Measurements from ENCODE around the gene RP9.

RP9 gene

GRCh38 chr7:33079763-33080690, 29.2 kb downstream of the RP9 start:
- no peak for TF ChIP-seq ZNF555 (tag by site-specific recombination; conservative IDR thresholded peaks at IDR 0.05)
- no peak for TF ChIP-seq ZNF37A (tag by site-specific recombination; IDR thresholded peaks at IDR 0.05)
- no peak for TF ChIP-seq ZNF26 (tag by site-specific recombination; IDR thresholded peaks at IDR 0.05)
- no peak for TF ChIP-seq ZNF302 (tag by site-specific recombination; IDR thresholded peaks at IDR 0.05; ENCODE audit: low read depth)
- TF ChIP-seq ZBTB48 (tag by site-specific recombination; IDR thresholded peaks at IDR 0.05) = no peak
- no peak for TF ChIP-seq BCL11B (tag by site-specific recombination; IDR thresholded peaks at IDR 0.05; ENCODE audit: low read depth)
- Histone ChIP-seq H3K36me3 (ENCODE audit: control insufficient read depth in 2 of 2, insufficient read depth in 1 of 2, low read length in 2 of 2) (no peaks in the 10 kb centered on the region), H3K9me3 (ENCODE audit: control insufficient read depth, insufficient read depth, low read depth, low read length) (no peaks in the 10 kb centered on the region), H3K4me3 (ENCODE audit: low read depth, low read length) (no peak overlapping the region), H3K27ac (ENCODE audit: extremely low read depth, low read depth, low read length) (no peak overlapping the region), H3K4me1 (ENCODE audit: control insufficient read depth, insufficient read depth, low read length) (no peaks in the 10 kb centered on the region)
- ChIA-PET CTCF (interaction anchor here (1.3 kb wide), 1 partner anchor 27 kb away, joined by 3 read pairs; no protein-coding TSS in a partner anchor), POLR2A (no interaction called here)

DNA sequence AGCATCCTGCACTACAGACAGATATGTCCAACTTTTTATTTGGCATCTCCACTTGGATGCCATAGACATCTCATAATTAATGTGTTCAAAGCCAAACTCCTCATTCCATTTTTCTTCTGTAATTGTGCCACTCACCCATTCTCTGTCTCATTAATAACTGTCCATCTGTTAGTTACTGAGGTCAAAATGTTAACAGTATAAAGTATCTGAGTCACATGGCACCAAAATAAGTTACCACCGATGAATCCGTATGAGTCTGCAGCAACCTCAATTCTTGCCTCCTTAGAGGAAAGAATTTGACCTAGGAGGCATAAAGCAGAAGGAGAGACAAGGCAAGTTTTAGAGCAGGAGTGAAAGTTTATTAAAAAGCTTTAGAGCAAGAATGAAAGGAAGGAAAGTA, 30.1 kb downstream of the RP9 start:
- H3K27ac ChIP-seq (ENCODE audit: extremely low read depth, low read depth, low read length) = no peak overlapping the region
- H3K4me3 ChIP-seq (ENCODE audit: low read depth, low read length) = no peak overlapping the region
- H3K36me3 ChIP-seq (ENCODE audit: control insufficient read depth in 2 of 2, insufficient read depth in 1 of 2, low read length in 2 of 2) = no peaks in the 10 kb centered on the region
- H3K9me3 ChIP-seq (ENCODE audit: control insufficient read depth, insufficient read depth, low read depth, low read length) = no peaks in the 10 kb centered on the region
- POLR2A ChIA-PET = no interaction called here
- H3K4me1 ChIP-seq (ENCODE audit: control insufficient read depth, insufficient read depth, low read length) = no peaks in the 10 kb centered on the region
- CTCF ChIA-PET = interaction anchor here (1.3 kb wide), 1 partner anchor 28 kb away, joined by 3 read pairs; no protein-coding TSS in a partner anchor
- TF ChIP-seq FEZF1 (tag by site-specific recombination; IDR thresholded peaks at IDR 0.05) (no peak), ZNF837 (tag by site-specific recombination; IDR thresholded peaks at IDR 0.05) (no peak), ZNF791 (tag by site-specific recombination; IDR thresholded peaks at IDR 0.05) (no peak), ZNF623 (tag by site-specific recombination; IDR thresholded peaks at IDR 0.05) (no peak), ZNF2 (tag by site-specific recombination; IDR thresholded peaks at IDR 0.05) (no peak), ZSCAN5A (tag by site-specific recombination; IDR thresholded peaks at IDR 0.05) (no peak), ZNF292 (tag by site-specific recombination; IDR thresholded peaks at IDR 0.05; ENCODE audit: borderline replicate concordance, low read depth) (no peak), ZNF660 (tag by site-specific recombination; IDR thresholded peaks at IDR 0.05) (no peak), ZNF114 (tag by site-specific recombination; IDR thresholded peaks at IDR 0.05) (no peak), EGR2 (tag by site-specific recombination; IDR thresholded peaks at IDR 0.05; ENCODE audit: low read depth) (no peak), ZBTB17 (tag by site-specific recombination; IDR thresholded peaks at IDR 0.05) (no peak), ZNF311 (tag by site-specific recombination; IDR thresholded peaks at IDR 0.05; ENCODE audit: borderline replicate concordance) (no peak), SALL2 (tag by site-specific recombination; IDR thresholded peaks at IDR 0.05; ENCODE audit: borderline replicate concordance) (no peak), ZNF404 (tag by site-specific recombination; IDR thresholded peaks at IDR 0.05) (no peak)

DNA sequence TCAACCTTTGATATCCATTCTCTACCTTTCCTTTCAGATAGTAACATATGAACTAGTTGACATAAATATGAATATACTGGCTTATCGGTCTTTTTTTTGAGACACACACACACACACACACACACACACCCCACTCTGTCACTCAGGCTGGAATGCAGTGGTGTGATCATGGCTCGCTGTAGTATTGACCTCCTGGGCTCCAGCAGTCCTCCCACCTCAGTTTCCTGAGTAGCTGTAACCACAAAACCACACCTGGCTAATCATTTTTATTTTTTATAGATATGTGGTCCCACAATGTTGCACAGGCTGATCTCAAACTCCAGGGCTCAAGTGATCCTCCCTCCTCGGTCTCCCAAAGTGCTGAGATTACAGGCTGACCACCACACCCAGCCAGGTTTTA, 32.5 kb downstream of the RP9 start:
- H3K27ac ChIP-seq (ENCODE audit: extremely low read depth, low read depth, low read length) = no peak overlapping the region
- H3K4me1 ChIP-seq (ENCODE audit: control insufficient read depth, insufficient read depth, low read length) = no peaks in the 10 kb centered on the region
- H3K4me3 ChIP-seq (ENCODE audit: low read depth, low read length) = no peak overlapping the region
- POLR2A ChIA-PET = no interaction called here
- H3K36me3 ChIP-seq (ENCODE audit: control insufficient read depth in 2 of 2, insufficient read depth in 1 of 2, low read length in 2 of 2) = no peaks in the 10 kb centered on the region
- CTCF ChIA-PET = no interaction called here
- H3K9me3 ChIP-seq (ENCODE audit: control insufficient read depth, insufficient read depth, low read depth, low read length) = no peaks in the 10 kb centered on the region
- TF ChIP-seq SCRT2 (tag by site-specific recombination; IDR thresholded peaks at IDR 0.05) (no peak), ZNF175 (tag by site-specific recombination; IDR thresholded peaks at IDR 0.05) (no peak), ZNF48 (tag by site-specific recombination; IDR thresholded peaks at IDR 0.05) (no peak), MYNN (tag by site-specific recombination; IDR thresholded peaks at IDR 0.05; ENCODE audit: borderline replicate concordance) (no peak), CTCF (tag by site-specific recombination; IDR thresholded peaks at IDR 0.05) (no peak)
- TF ChIP-seq, protein P1, sequence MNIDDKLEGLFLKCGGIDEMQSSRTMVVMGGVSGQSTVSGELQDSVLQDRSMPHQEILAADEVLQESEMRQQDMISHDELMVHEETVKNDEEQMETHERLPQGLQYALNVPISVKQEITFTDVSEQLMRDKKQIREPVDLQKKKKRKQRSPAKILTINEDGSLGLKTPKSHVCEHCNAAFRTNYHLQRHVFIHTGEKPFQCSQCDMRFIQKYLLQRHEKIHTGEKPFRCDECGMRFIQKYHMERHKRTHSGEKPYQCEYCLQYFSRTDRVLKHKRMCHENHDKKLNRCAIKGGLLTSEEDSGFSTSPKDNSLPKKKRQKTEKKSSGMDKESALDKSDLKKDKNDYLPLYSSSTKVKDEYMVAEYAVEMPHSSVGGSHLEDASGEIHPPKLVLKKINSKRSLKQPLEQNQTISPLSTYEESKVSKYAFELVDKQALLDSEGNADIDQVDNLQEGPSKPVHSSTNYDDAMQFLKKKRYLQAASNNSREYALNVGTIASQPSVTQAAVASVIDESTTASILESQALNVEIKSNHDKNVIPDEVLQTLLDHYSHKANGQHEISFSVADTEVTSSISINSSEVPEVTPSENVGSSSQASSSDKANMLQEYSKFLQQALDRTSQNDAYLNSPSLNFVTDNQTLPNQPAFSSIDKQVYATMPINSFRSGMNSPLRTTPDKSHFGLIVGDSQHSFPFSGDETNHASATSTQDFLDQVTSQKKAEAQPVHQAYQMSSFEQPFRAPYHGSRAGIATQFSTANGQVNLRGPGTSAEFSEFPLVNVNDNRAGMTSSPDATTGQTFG (tag by site-specific recombination; IDR thresholded peaks at IDR 0.05; ENCODE audit: borderline replicate concordance) = no peak

Measured in HEK293 (cell line).